ENCODE results near the gene ATP10A. TPM values are rescaled to one million over a fixed set of nuclear protein-coding genes. Genes with fewer than 3 reads are reported as not detected.

The ATP10A gene
- total RNA-seq, 1 experiment from 2014 or later = 2.1 TPM

- TF ChIP-seq, protein P1, sequence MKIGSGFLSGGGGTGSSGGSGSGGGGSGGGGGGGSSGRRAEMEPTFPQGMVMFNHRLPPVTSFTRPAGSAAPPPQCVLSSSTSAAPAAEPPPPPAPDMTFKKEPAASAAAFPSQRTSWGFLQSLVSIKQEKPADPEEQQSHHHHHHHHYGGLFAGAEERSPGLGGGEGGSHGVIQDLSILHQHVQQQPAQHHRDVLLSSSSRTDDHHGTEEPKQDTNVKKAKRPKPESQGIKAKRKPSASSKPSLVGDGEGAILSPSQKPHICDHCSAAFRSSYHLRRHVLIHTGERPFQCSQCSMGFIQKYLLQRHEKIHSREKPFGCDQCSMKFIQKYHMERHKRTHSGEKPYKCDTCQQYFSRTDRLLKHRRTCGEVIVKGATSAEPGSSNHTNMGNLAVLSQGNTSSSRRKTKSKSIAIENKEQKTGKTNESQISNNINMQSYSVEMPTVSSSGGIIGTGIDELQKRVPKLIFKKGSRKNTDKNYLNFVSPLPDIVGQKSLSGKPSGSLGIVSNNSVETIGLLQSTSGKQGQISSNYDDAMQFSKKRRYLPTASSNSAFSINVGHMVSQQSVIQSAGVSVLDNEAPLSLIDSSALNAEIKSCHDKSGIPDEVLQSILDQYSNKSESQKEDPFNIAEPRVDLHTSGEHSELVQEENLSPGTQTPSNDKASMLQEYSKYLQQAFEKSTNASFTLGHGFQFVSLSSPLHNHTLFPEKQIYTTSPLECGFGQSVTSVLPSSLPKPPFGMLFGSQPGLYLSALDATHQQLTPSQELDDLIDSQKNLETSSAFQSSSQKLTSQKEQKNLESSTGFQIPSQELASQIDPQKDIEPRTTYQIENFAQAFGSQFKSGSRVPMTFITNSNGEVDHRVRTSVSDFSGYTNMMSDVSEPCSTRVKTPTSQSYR (CRISPR knock-in tag; IDR thresholded peaks at IDR 0.05) = no peak
- TF ChIP-seq ZNF219 (CRISPR knock-in tag; IDR thresholded peaks at IDR 0.05; ENCODE audit: borderline replicate concordance) = no peak
- no peak for TF ChIP-seq JAZF1 (CRISPR knock-in tag; IDR thresholded peaks at IDR 0.05)
- TF ChIP-seq IRF2 (CRISPR knock-in tag; IDR thresholded peaks at IDR 0.05; ENCODE audit: borderline replicate concordance, low read depth) = no peak
- TF ChIP-seq, protein P2, sequence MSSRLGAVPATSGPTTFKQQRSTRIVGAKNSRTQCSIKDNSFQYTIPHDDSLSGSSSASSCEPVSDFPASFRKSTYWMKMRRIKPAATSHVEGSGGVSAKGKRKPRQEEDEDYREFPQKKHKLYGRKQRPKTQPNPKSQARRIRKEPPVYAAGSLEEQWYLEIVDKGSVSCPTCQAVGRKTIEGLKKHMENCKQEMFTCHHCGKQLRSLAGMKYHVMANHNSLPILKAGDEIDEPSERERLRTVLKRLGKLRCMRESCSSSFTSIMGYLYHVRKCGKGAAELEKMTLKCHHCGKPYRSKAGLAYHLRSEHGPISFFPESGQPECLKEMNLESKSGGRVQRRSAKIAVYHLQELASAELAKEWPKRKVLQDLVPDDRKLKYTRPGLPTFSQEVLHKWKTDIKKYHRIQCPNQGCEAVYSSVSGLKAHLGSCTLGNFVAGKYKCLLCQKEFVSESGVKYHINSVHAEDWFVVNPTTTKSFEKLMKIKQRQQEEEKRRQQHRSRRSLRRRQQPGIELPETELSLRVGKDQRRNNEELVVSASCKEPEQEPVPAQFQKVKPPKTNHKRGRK (CRISPR knock-in tag; IDR thresholded peaks at IDR 0.05; ENCODE audit: borderline replicate concordance) = no peak
Measured at GRCh38 chr15:25715536-25716413, 147.4 kb downstream of the ATP10A start (continued).

- no peak for ATAC-seq
- Mint-ChIP-seq H3K27ac (no peak overlapping the region), H3K4me1 (no peaks in the 10 kb centered on the region), H3K4me3 (no peak overlapping the region), H3K9me3 (no peaks in the 10 kb centered on the region), H3K36me3 (no peaks in the 10 kb centered on the region), H3K27me3 (ENCODE audit: low read depth) (no peaks in the 10 kb centered on the region)
- ChIA-PET CTCF (interaction anchor here (2.2 kb wide), 1 partner anchor 70 kb away, joined by 5 read pairs; no protein-coding TSS in a partner anchor), POLR2A (no interaction called here)
- no peak for DNase-seq (ENCODE audit: low spot score)
- no peak for TF ChIP-seq GTF2I (CRISPR knock-in tag; conservative IDR thresholded peaks at IDR 0.05)
- TF ChIP-seq CDX4 (CRISPR knock-in tag; IDR thresholded peaks at IDR 0.05; ENCODE audit: borderline replicate concordance) = no peak
- TF ChIP-seq ZNF317 (CRISPR knock-in tag; IDR thresholded peaks at IDR 0.05; ENCODE audit: borderline replicate concordance, low read depth) = no peak
- no peak for TF ChIP-seq NR2C2 (CRISPR knock-in tag; IDR thresholded peaks at IDR 0.05)
- TF ChIP-seq ZMAT4 (CRISPR knock-in tag; IDR thresholded peaks at IDR 0.05) = no peak
- no peak for TF ChIP-seq ZBTB21 (CRISPR knock-in tag; IDR thresholded peaks at IDR 0.05; ENCODE audit: borderline replicate concordance)
- TF ChIP-seq GABPB1 (CRISPR knock-in tag; IDR thresholded peaks at IDR 0.05) = no peak
- TF ChIP-seq NFYB (CRISPR knock-in tag; conservative IDR thresholded peaks at IDR 0.05; ENCODE audit: low read depth) = no peak
- TF ChIP-seq, protein P3, sequence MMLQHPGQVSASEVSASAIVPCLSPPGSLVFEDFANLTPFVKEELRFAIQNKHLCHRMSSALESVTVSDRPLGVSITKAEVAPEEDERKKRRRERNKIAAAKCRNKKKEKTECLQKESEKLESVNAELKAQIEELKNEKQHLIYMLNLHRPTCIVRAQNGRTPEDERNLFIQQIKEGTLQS (CRISPR knock-in tag; conservative IDR thresholded peaks at IDR 0.05) = no peak
- TF ChIP-seq, protein P4, sequence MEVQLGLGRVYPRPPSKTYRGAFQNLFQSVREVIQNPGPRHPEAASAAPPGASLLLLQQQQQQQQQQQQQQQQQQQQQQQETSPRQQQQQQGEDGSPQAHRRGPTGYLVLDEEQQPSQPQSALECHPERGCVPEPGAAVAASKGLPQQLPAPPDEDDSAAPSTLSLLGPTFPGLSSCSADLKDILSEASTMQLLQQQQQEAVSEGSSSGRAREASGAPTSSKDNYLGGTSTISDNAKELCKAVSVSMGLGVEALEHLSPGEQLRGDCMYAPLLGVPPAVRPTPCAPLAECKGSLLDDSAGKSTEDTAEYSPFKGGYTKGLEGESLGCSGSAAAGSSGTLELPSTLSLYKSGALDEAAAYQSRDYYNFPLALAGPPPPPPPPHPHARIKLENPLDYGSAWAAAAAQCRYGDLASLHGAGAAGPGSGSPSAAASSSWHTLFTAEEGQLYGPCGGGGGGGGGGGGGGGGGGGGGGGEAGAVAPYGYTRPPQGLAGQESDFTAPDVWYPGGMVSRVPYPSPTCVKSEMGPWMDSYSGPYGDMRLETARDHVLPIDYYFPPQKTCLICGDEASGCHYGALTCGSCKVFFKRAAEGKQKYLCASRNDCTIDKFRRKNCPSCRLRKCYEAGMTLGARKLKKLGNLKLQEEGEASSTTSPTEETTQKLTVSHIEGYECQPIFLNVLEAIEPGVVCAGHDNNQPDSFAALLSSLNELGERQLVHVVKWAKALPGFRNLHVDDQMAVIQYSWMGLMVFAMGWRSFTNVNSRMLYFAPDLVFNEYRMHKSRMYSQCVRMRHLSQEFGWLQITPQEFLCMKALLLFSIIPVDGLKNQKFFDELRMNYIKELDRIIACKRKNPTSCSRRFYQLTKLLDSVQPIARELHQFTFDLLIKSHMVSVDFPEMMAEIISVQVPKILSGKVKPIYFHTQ (CRISPR knock-in tag; IDR thresholded peaks at IDR 0.05) = no peak
Measured at GRCh38 chr15:25714538-25714840, 148.6 kb downstream of the ATP10A start.

Measured in WTC11 (cell line).